GM12878 (cell line): Measurements from ENCODE around the gene FAHD1. TPM values are rescaled to one million over a fixed set of nuclear protein-coding genes. Genes with fewer than 3 reads are reported as not detected.

Source experiments
- DPF2 ChIP-seq: fragments of 450-650 bp; IDR thresholded peaks from 2 replicates; pipeline ENCODE4 v1.6.1; 2017; ENCODE audit warnings: mild to moderate bottlenecking
- EED ChIP-seq: sonication (generic); IDR thresholded peaks from 2 replicates; pipeline ENCODE4 v1.6.1; 2016; ENCODE audit warnings: antibody characterized with exemption, low read depth
- IRF4 ChIP-seq: IDR thresholded peaks from 2 replicates; pipeline ENCODE4 v1.6.1; 2011; ENCODE audit warnings: low read depth, low read length
- KLF5 ChIP-seq: fragments of 450-650 bp; IDR thresholded peaks from 2 replicates; pipeline ENCODE4 v1.6.1; 2014; ENCODE audit warnings: mild to moderate bottlenecking; ENCODE audit not compliant: partially characterized antibody
- LARP7 ChIP-seq: fragments of 450-650 bp; IDR thresholded peaks from 2 replicates; pipeline ENCODE4 v1.6.1; 2017; ENCODE audit warnings: mild to moderate bottlenecking
- MYB ChIP-seq: fragments of 150-350 bp; IDR thresholded peaks from 2 replicates; pipeline ENCODE4 v1.6.1; 2014; ENCODE audit warnings: mild to moderate bottlenecking, low read depth, low read length, borderline replicate concordance
- NR2C1 ChIP-seq: fragments of 450-650 bp; IDR thresholded peaks from 2 replicates; pipeline ENCODE4 v1.6.1; 2017; ENCODE audit warnings: antibody characterized with exemption, mild to moderate bottlenecking, moderate library complexity
- NRF1 ChIP-seq: conservative IDR thresholded peaks from 2 replicates; pipeline ENCODE4 v1.6.1; 2011; ENCODE audit warnings: mild to moderate bottlenecking, low read depth, low read length, improper control_type of control experiment
- PAX8 ChIP-seq: fragments of 450-650 bp; IDR thresholded peaks from 2 replicates; pipeline ENCODE4 v1.6.1; 2017; ENCODE audit warnings: mild to moderate bottlenecking, moderate library complexity
- POLR2A ChIP-seq: IDR thresholded peaks from 2 replicates; pipeline ENCODE4 v1.6.1; 2011; ENCODE audit warnings: low read depth, mild to moderate bottlenecking, low read length
- POLR2AphosphoS2 ChIP-seq: IDR thresholded peaks from 2 replicates; pipeline ENCODE4 v1.6.1; 2011; ENCODE audit warnings: low read depth, mild to moderate bottlenecking, low read length, improper control_type of control experiment, moderate library complexity
- RELA ChIP-seq: fragments of 450-650 bp; IDR thresholded peaks from 2 replicates; pipeline ENCODE4 v1.8.0; 2014; ENCODE audit warnings: borderline replicate concordance; ENCODE audit not compliant: partially characterized antibody
- RUNX3 ChIP-seq: IDR thresholded peaks from 2 replicates; pipeline ENCODE4 v1.6.1; 2012; ENCODE audit warnings: low read length, inconsistent platforms
- SIN3A ChIP-seq: IDR thresholded peaks from 2 replicates; pipeline ENCODE4 v1.6.1; 2012; ENCODE audit warnings: low read depth, low read length, improper control_type of control experiment
- SMAD1 ChIP-seq: fragments of 450-650 bp; IDR thresholded peaks from 2 replicates; pipeline ENCODE4 v1.6.1; 2018; ENCODE audit warnings: mild to moderate bottlenecking, low read depth; ENCODE audit not compliant: partially characterized antibody
- SMARCA5 ChIP-seq: fragments of 450-650 bp; IDR thresholded peaks from 2 replicates; pipeline ENCODE4 v1.6.1; 2017; ENCODE audit warnings: mild to moderate bottlenecking
- SMC3 ChIP-seq: IDR thresholded peaks from 2 replicates; pipeline ENCODE4 v1.6.1; 2011; ENCODE audit warnings: low read length, improper control_type of control experiment, borderline replicate concordance
- SREBF1 ChIP-seq: IDR thresholded peaks from 2 replicates; pipeline ENCODE4 v1.6.1; 2012; ENCODE audit warnings: mild to moderate bottlenecking, low read length
- SREBF2 ChIP-seq: IDR thresholded peaks from 2 replicates; pipeline ENCODE4 v1.6.1; 2012; ENCODE audit warnings: mild to moderate bottlenecking, low read length
- WRNIP1 ChIP-seq: IDR thresholded peaks from 2 replicates; pipeline ENCODE4 v1.6.1; 2011; ENCODE audit warnings: low read depth, low read length, improper control_type of control experiment, borderline replicate concordance
- ZNF24 ChIP-seq: fragments of 450-650 bp; IDR thresholded peaks from 2 replicates; pipeline ENCODE4 v1.6.1; 2017; ENCODE audit warnings: antibody characterized with exemption, mild to moderate bottlenecking
- ZNF622 ChIP-seq: fragments of 450-650 bp; IDR thresholded peaks from 2 replicates; pipeline ENCODE4 v1.6.1; 2017; ENCODE audit warnings: mild to moderate bottlenecking, inconsistent platforms
- ZSCAN29 ChIP-seq: fragments of 450-650 bp; IDR thresholded peaks from 2 replicates; pipeline ENCODE4 v1.6.1; 2017; ENCODE audit warnings: mild to moderate bottlenecking, moderate library complexity
- polyA plus RNA-seq, 11 experiments: library from polyadenylated mRNA; depleted of rRNA in 4 of 11; unstranded in 6 of 11; stranded (reverse) in 5 of 11; fragments of >200 nt; fragmentation: Nextera tagmentation in 4 of 11; fragmentation: Illumina TruSeq in 1 of 11; extraction: Ambion mirVana in 4 of 11; extraction: Trizol in 1 of 11; gene quantifications; 1 replicate in 1 of 11; 2 replicates in 10 of 11; pipeline versions ENCODE4 v1.2.1 to v1.2.3, GENCODE V29; 2011 to 2016; ENCODE audit warnings: inconsistent platforms in 2 of 11, missing spikeins in 2 of 11, low read depth in 1 of 11
- total RNA-seq, 4 experiments: library from RNA; depleted of rRNA in 3 of 4; stranded (reverse); fragments of >200 nt in 3 of 4; fragmentation: Illumina TruSeq in 1 of 4; extraction: Trizol in 1 of 4; gene quantifications; 2 replicates each; pipeline versions ENCODE4 v1.2.1 to v1.2.3, GENCODE V29; 2013 to 2021
- TF ChIP-seq, protein P1 (sequence below): fragments of 450-650 bp; IDR thresholded peaks from 2 replicates; pipeline ENCODE4 v1.6.1; 2016; ENCODE audit warnings: mild to moderate bottlenecking
- TF ChIP-seq, protein P2 (sequence below): fragments of 450-650 bp; IDR thresholded peaks from 2 replicates; pipeline ENCODE4 v1.6.1; 2014; ENCODE audit warnings: mild to moderate bottlenecking

Gene FAHD1
- total and polyA plus RNA-seq, 10 of the 15 experiments (the other 5 are each of a cell fraction or from before 2014, with no cell fraction given): 4.3 to 43.0 (median 18.8) TPM

DNA sequence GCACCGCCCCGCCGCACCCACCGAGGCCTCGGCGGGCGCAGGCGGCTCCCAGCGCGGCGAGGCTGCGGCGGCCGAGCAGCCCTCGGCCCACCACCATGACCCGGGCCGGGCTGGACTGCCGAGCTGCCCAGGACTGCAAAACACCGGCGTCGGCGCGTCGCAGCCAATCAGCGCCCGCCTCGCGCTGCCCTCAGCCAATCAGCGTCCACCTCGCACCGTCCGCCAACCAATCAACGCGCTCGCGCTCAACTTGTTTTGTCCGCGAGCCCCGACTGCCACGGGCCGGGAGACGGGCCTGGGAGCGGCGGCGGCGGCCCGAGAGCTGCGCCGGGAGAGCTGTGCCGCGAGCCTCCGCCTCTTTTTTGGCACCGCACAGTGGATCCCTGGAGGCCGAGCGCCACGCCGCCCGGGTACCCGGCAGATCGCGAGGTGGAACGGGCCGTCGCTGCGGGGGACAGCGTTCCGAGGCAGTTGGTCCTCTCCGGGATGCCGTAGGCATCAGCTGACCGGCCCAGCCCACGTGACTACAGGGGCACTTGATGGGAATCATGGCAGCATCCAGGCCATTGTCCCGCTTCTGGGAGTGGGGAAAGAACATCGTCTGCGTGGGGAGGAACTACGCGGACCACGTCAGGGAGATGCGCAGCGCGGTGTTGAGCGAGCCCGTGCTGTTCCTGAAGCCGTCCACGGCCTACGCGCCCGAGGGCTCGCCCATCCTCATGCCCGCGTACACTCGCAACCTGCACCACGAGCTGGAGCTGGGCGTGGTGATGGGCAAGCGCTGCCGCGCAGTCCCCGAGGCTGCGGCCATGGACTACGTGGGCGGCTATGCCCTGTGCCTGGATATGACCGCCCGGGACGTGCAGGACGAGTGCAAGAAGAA, at the start of gene FAHD1, which contains the start of gene HAGH (continued):
- TF ChIP-seq LARP7 (peak; percentile 73), POLR2AphosphoS2 (no peak), DPF2 (peak; percentile 64; the same call in 1 of the 2 replicates), ZSCAN29 (no peak), ZNF24 (0 out of 2 replicates have a peak, but pooled peaks have one; percentile 36), WRNIP1 (no peak), SMARCA5 (no peak), SIN3A (peak; percentile 96), RELA (no peak), SMC3 (no peak), NR2C1 (peak; percentile 51; the same call in 1 of the 2 replicates), PAX8 (no peak), SREBF1 (no peak), MYB (no peak), EED (peak; percentile 63; the same call in 1 of the 2 replicates), IRF4 (peak; percentile 62), RUNX3 (peak; percentile 46), SREBF2 (no peak), ZNF622 (no peak), KLF5 (peak; percentile 77), POLR2A (peak; percentile 84), NRF1 (no peak), SMAD1 (no peak)
- TF ChIP-seq, protein P1, sequence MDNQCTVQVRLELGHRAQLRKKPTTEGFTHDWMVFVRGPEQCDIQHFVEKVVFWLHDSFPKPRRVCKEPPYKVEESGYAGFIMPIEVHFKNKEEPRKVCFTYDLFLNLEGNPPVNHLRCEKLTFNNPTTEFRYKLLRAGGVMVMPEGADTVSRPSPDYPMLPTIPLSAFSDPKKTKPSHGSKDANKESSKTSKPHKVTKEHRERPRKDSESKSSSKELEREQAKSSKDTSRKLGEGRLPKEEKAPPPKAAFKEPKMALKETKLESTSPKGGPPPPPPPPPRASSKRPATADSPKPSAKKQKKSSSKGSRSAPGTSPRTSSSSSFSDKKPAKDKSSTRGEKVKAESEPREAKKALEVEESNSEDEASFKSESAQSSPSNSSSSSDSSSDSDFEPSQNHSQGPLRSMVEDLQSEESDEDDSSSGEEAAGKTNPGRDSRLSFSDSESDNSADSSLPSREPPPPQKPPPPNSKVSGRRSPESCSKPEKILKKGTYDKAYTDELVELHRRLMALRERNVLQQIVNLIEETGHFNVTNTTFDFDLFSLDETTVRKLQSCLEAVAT: peak; percentile 32; the same call in 1 of the 2 replicates
- TF ChIP-seq, protein P2, sequence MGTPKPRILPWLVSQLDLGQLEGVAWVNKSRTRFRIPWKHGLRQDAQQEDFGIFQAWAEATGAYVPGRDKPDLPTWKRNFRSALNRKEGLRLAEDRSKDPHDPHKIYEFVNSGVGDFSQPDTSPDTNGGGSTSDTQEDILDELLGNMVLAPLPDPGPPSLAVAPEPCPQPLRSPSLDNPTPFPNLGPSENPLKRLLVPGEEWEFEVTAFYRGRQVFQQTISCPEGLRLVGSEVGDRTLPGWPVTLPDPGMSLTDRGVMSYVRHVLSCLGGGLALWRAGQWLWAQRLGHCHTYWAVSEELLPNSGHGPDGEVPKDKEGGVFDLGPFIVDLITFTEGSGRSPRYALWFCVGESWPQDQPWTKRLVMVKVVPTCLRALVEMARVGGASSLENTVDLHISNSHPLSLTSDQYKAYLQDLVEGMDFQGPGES: peak; percentile 48; the same call in 1 of the 2 replicates
